A673 (cell line): Measurements from ENCODE around the gene FOXP2. TPM values are rescaled to one million over a fixed set of nuclear protein-coding genes. Genes with fewer than 3 reads are reported as not detected.

Experiments used
- BruUV-seq: library from RNA; stranded (reverse); fragments of 400-500 nt; replicated peaks from 2 replicates; lab custom pipeline; 2021; lab: Mats Ljungman, UMichigan
- CTCF ChIA-PET: fragments of 300-600 bp; sonication (Branson Sonifier 250); formaldehyde crosslinking; loops from one replicate; lab custom pipeline; 2022; ENCODE audit warnings: antibody characterized with exemption; lab: Charles Lee
- POLR2A ChIA-PET: fragments of 300-600 bp; sonication (Branson Sonifier 250); formaldehyde crosslinking; loops from one replicate; lab custom pipeline; 2022; ENCODE audit warnings: antibody characterized with exemption; ENCODE audit not compliant: low non-redundant PET; lab: Charles Lee
- DNase-seq: peaks from one replicate; pipeline ENCODE4 v3.0.0-alpha.2; 2015; ENCODE audit warnings: low spot score
- H3K27ac ChIP-seq: fragments of 200-600 bp; sonication (generic); 2 replicates; pipeline ENCODE4 v1.5.1; 2016; ENCODE audit warnings: mixed run types, low read depth, mild to moderate bottlenecking, mixed read lengths, antibody characterized with exemption, low read length; ENCODE audit not compliant: poor library complexity, severe bottlenecking
- H3K27me3 ChIP-seq: fragments of 200-600 bp; sonication (generic); replicated peaks from 2 replicates; pipeline ENCODE4 v1.6.1; 2017; ENCODE audit warnings: mixed run types, low read depth, mild to moderate bottlenecking, mixed read lengths, antibody characterized with exemption, low read length; ENCODE audit not compliant: insufficient read depth, poor library complexity
- H3K36me3 ChIP-seq: fragments of 200-600 bp; sonication (generic); 2 replicates; pipeline ENCODE4 v1.6.1; 2016; ENCODE audit warnings: mixed run types, mild to moderate bottlenecking, mixed read lengths, antibody characterized with exemption, low read length; ENCODE audit not compliant: insufficient read depth, poor library complexity, severe bottlenecking
- H3K4me1 ChIP-seq: fragments of 200-600 bp; sonication (generic); 2 replicates; pipeline ENCODE4 v1.6.1; 2017; ENCODE audit warnings: mixed run types, mild to moderate bottlenecking, mixed read lengths, antibody characterized with exemption, low read length; ENCODE audit not compliant: insufficient read depth, poor library complexity, severe bottlenecking
- H3K4me3 ChIP-seq: fragments of 200-600 bp; sonication (generic); 2 replicates; pipeline ENCODE4 v1.5.1; 2016; ENCODE audit warnings: low read depth, mixed run types, mild to moderate bottlenecking, mixed read lengths, low read length; ENCODE audit not compliant: poor library complexity, severe bottlenecking
- H3K9me3 ChIP-seq: fragments of 200-600 bp; sonication (generic); 2 replicates; pipeline ENCODE4 v1.6.1; 2016; ENCODE audit warnings: mixed run types, low read depth, mild to moderate bottlenecking, mixed read lengths, antibody characterized with exemption, low read length; ENCODE audit not compliant: poor library complexity, severe bottlenecking
- CTCF ChIP-seq: fragments of 300-800, 200-600 bp; sonication (generic); conservative IDR thresholded peaks from 2 replicates; pipeline ENCODE4 v1.5.1; 2017; ENCODE audit warnings: low read depth, mild to moderate bottlenecking, antibody characterized with exemption, low read length, moderate library complexity, mixed read lengths
- EZH2 ChIP-seq: fragments of 200-600 bp; sonication (generic); IDR thresholded peaks from 2 replicates; pipeline ENCODE4 v1.6.1; 2017; ENCODE audit warnings: borderline replicate concordance, low read depth, mild to moderate bottlenecking, mixed read lengths, antibody characterized with exemption, low read length; ENCODE audit not compliant: poor library complexity, severe bottlenecking
- intact Hi-C: fragments of 100-400 bp; cut with micrococcal nuclease; formaldehyde crosslinking; loops from one replicate; pipeline ENCODE4 v1.10.0; 2022; ENCODE audit not compliant: unreplicated experiment
- total RNA-seq: library from RNA; stranded (reverse); gene quantifications from 2 replicates; pipeline ENCODE4 v1.2.3, GENCODE V29; 2021

The FOXP2 gene
- total RNA-seq, 1 experiment from 2014 or later, result not detected

- no peak for TF ChIP-seq CTCF
- no peak for TF ChIP-seq EZH2
- intact Hi-C loops, result no loop called here
- H3K27ac ChIP-seq, result no peak overlapping the region
- BruUV-seq, result no TSS peak
- no peak overlapping the region for H3K4me3 ChIP-seq
- no peak for DNase-seq
- ChIA-PET CTCF (no interaction called here), POLR2A (no interaction called here)
- H3K36me3 ChIP-seq, result no peaks in the 10 kb centered on the region
- no peaks in the 10 kb centered on the region for H3K4me1 ChIP-seq
- H3K9me3 ChIP-seq, result no peaks in the 10 kb centered on the region
- peaks cover 8% of the 10 kb centered on the region for H3K27me3 ChIP-seq
These were observed 294.0 kb downstream of the FOXP2 start for GRCh38 chr7:114708646-114709045.

GRCh38 chr7:114710499-114710898 is 295.9 kb downstream of the FOXP2 start:
- intact Hi-C loops, result no loop called here
- Histone ChIP-seq H3K9me3 (no peaks in the 10 kb centered on the region), H3K36me3 (no peaks in the 10 kb centered on the region), H3K4me1 (no peaks in the 10 kb centered on the region), H3K4me3 (no peak overlapping the region), H3K27ac (no peak overlapping the region), H3K27me3 (peaks cover 8% of the 10 kb centered on the region)
- TF ChIP-seq EZH2, result no peak
- no peak for TF ChIP-seq CTCF
- ChIA-PET POLR2A (no interaction called here), CTCF (no interaction called here)
- no TSS peak for BruUV-seq
- DNase-seq, result no peak

- no peak for DNase-seq
- Histone ChIP-seq H3K4me1 (no peaks in the 10 kb centered on the region), H3K27ac (no peak overlapping the region), H3K4me3 (no peak overlapping the region), H3K36me3 (no peaks in the 10 kb centered on the region), H3K9me3 (no peaks in the 10 kb centered on the region), H3K27me3 (peaks cover 8% of the 10 kb centered on the region)
- BruUV-seq, result no TSS peak
- TF ChIP-seq CTCF (no peak), EZH2 (no peak)
- CTCF ChIA-PET, result no interaction called here
- POLR2A ChIA-PET, result no interaction called here
- intact Hi-C loops, result no loop called here
These were observed 296.6 kb downstream of the FOXP2 start for GRCh38 chr7:114711241-114711640.
